ENCODE data around the gene DPH1. TPM values are rescaled to one million over a fixed set of nuclear protein-coding genes. Genes with fewer than 3 reads are reported as not detected.
A peak's percentile ranks its signal among the peaks of the same experiment; 100 is the strongest.

Gene DPH1
- total RNA-seq, 4 donors from 2014 or later: 25.9 to 130 (median 64.5) TPM

DNA sequence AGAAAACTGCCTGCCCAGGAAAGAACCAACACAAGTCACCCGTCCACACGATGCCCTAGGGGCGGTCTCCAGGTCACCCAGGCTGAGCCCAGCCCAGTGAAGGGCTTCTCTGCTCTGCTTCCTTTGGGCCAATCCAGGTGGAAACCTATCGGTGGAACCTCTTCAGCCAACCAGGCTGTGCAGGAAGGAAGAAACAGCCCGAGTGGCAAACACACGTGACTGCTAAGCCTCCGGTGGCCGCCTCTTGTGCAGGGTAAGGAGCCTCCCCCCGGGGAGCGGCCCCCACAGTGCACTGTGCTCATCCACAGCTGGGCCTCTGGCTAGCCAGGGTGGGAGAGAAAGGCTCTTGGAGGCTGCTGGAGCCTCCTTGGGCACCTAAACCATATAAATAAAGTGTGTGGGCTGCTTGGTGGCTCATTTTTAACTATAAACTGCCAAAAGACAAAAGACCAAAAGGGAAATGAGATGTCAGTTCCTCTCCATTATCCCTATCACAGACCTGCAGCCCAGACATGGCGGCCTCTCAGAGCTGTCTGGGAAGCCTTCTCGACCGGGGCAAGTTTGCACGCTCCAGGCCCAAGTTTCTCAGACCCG, 7.2 kb upstream of the DPH1 start:
- Histone ChIP-seq H3K4me3 (no peak overlapping the region), H3K27ac (no peak overlapping the region), H3K4me1 (peaks cover 0 to 33% (median 24%) of the 10 kb centered on the region in 4 donors), H3K9me3 (no peaks in the 10 kb centered on the region), H3K36me3 (no peaks in the 10 kb centered on the region), H3K27me3 (peaks cover 0 to 23% of the 10 kb centered on the region in 2 donors)
- TF ChIP-seq POLR2A (IDR thresholded peaks at IDR 0.05): no peak
- TF ChIP-seq, protein P1, sequence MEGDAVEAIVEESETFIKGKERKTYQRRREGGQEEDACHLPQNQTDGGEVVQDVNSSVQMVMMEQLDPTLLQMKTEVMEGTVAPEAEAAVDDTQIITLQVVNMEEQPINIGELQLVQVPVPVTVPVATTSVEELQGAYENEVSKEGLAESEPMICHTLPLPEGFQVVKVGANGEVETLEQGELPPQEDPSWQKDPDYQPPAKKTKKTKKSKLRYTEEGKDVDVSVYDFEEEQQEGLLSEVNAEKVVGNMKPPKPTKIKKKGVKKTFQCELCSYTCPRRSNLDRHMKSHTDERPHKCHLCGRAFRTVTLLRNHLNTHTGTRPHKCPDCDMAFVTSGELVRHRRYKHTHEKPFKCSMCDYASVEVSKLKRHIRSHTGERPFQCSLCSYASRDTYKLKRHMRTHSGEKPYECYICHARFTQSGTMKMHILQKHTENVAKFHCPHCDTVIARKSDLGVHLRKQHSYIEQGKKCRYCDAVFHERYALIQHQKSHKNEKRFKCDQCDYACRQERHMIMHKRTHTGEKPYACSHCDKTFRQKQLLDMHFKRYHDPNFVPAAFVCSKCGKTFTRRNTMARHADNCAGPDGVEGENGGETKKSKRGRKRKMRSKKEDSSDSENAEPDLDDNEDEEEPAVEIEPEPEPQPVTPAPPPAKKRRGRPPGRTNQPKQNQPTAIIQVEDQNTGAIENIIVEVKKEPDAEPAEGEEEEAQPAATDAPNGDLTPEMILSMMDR (IDR thresholded peaks at IDR 0.05): no peak
- peak in 1 of 3 donors; percentile 39 for DNase-seq

DNA sequence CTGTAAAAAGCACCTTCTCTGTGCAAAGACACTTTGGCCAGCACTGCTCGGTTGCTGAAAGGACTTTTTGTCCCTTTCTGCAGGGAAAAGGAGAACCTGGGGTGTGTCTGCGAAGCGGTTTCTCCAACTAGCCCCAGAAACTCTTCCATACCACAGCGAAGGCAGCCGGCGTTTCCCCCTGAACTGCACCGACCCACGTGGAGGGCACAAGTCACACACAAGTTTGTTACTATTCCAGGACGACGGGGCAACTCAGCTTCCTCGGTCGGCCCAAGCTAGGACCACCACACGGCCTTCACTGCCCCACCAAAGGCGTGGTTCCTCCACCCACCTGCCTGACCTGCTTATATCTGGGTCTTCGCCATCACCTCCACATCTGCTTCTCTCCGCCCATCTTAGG, 6.7 kb upstream of the DPH1 start:
- H3K4me3 ChIP-seq: peak overlapping the region in 1 of 4 donors; percentile 63

DNA sequence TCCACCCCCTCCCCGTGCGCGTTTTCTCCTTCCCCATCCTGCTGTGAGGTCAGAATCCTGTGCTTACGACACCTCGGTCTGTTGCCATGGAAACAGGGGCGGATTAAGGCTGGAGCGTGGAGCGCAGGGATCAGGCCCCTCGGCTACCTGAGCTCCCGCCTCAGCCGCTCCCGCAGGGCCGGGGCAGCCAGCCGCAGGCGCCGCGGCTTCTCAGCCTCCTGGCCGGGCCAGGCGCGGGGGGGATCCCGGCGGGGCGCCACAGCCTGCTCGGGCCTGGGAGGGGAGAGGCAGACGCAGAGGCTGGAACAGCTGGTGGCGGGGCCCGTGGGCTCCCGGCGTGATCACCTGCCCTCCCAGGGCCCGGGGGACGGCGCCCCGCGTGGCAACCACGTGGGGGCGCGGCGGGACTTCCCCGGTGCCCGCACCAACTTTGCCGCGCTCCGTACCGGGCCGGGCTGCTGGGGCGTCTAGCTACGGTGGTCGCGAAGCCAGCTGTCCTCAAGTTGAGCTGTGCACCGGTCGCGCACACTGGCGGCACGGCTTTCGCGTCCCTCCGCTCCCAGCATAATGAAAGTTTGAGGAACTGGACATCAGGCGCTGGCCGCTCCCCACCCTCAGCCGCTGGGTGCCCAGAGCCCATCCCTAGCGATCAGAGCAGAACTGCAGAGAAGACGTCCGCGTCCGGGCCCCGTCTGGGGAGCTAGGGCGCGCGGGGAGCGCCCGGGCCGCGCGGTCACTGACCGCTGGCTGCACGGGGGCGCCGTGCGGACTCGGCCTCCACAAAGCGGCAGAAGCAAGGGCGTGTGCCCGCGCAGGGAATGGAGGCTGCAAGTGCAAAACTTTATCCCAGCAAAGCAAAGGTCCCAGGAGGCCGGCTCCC, 6.0 kb upstream of the DPH1 start:
- peaks cover 0 to 23% of the 10 kb centered on the region in 2 donors for H3K27me3 ChIP-seq
- H3K27ac ChIP-seq: peak overlapping the region in 1 of 4 donors; percentile 17

More for the DNA sequence above, 6.7 kb upstream of the DPH1 start:
- TF ChIP-seq, protein P1 (IDR thresholded peaks at IDR 0.05): no peak
- TF ChIP-seq POLR2A (IDR thresholded peaks at IDR 0.05): no peak
- Histone ChIP-seq H3K36me3 (no peaks in the 10 kb centered on the region), H3K4me1 (peaks cover 0 to 33% (median 24%) of the 10 kb centered on the region in 4 donors), H3K27me3 (peaks cover 0 to 23% of the 10 kb centered on the region in 2 donors), H3K9me3 (no peaks in the 10 kb centered on the region), H3K27ac (no peak overlapping the region)
- no peak for DNase-seq

DNA sequence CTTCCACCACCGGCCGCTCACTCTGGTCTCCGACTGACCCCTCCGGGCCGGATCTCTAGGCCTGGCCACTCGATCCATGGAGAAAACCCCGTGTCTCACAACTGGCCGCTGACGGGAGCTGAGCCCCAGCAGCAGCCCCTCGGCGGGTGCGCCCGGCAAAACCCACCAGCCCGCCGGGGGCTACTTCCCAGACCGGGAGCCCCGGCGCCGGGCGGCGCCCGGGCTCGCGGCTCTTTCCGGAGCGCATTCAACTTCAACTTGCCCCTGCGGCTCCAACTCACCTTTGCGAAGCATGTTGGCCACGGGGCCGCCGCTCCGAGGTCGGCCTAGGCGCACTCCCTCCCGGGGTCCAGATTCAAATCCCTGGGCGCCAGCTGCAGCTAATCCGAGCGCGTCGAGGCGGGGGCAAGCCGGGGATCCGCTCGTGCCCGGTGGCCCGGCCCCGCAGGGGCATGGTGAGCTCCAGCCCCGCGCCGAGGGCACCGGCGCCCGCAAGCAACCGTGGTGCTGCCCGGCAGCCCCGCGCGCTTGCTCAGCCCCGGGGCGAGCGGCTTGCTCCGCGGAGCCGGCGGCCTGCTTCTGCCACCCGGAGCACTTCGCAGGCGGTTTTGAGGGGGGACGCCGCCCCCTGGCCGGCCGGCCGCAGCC, 5.3 kb upstream of the DPH1 start:
- Histone ChIP-seq H3K36me3 (no peaks in the 10 kb centered on the region), H3K4me3 (peak overlapping the region; percentile 33 to 63 (median 60)), H3K27ac (peak overlapping the region in 1 of 4 donors; percentile 28), H3K4me1 (peaks cover 0 to 36% (median 24%) of the 10 kb centered on the region in 4 donors), H3K9me3 (no peaks in the 10 kb centered on the region), H3K27me3 (peaks cover 0 to 23% of the 10 kb centered on the region in 2 donors)
- DNase-seq: no peak
- no peak for TF ChIP-seq POLR2A (IDR thresholded peaks at IDR 0.05)
- TF ChIP-seq, protein P1 (IDR thresholded peaks at IDR 0.05): no peak

More for the DNA sequence above, 6.0 kb upstream of the DPH1 start:
- Histone ChIP-seq H3K4me1 (peaks cover 0 to 33% (median 24%) of the 10 kb centered on the region in 4 donors), H3K4me3 (peak overlapping the region; percentile 33 to 63 (median 60)), H3K36me3 (no peaks in the 10 kb centered on the region), H3K9me3 (no peaks in the 10 kb centered on the region)
- peak in 2 of 3 donors; percentile 24 to 64 for DNase-seq
- TF ChIP-seq, protein P1 (IDR thresholded peaks at IDR 0.05): peak in 1 of 6 experiments; percentile 6
- no peak for TF ChIP-seq POLR2A (IDR thresholded peaks at IDR 0.05)

DNA sequence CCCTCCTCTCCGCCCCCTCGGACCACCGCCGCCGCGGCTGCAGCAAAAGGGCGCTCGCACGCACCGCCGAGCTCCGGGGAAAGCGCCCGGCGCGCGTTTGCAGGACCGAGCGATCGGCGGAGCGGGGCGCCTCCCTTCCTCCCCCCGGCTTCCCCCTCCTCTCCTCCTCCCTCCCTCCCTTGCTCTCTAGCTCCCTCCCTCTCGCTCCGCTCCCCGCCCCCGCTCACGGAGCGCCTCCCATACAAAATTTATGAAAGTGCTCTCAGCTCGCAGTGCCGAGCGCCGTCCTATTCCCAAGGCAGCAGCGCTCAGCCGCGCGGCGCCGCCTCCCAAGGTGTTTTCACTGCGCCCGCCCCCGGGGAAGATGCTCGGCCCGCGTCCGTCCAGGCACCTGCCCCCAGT, 4.7 kb upstream of the DPH1 start, which contains the start of gene RTN4RL1:
RTN4RL1 (minus strand) TSS at position 115 of the 402 bp plus-strand sequence. CDS start 469 bp downstream, outside the sequence.
- Histone ChIP-seq H3K27me3 (peaks cover 0 to 23% of the 10 kb centered on the region in 2 donors), H3K27ac (peak within 1 kb of the TSS in 1 of 4 donors; percentile 28), H3K36me3 (no peaks in the 10 kb centered on the region), H3K9me3 (no peaks in the 10 kb centered on the region), H3K4me3 (peak within 1 kb of the TSS; percentile 33 to 63 (median 60)), H3K4me1 (peaks cover 0 to 37% (median 24%) of the 10 kb centered on the region in 4 donors)
- peak; percentile 52 to 79 (median 60) for DNase-seq
- TF ChIP-seq POLR2A (IDR thresholded peaks at IDR 0.05): no peak
- TF ChIP-seq, protein P1 (IDR thresholded peaks at IDR 0.05): no peak

All from Peyer's patch (tissue), 4 donors.